ENCODE results near the gene COBL. TPM values are rescaled to one million over a fixed set of nuclear protein-coding genes. Genes with fewer than 3 reads are reported as not detected.
A peak's percentile ranks its signal among the peaks of the same experiment; 100 is the strongest.

COBL gene
- total RNA-seq, 2 donors from 2014 or later: 27.5 to 28.3 TPM

DNA sequence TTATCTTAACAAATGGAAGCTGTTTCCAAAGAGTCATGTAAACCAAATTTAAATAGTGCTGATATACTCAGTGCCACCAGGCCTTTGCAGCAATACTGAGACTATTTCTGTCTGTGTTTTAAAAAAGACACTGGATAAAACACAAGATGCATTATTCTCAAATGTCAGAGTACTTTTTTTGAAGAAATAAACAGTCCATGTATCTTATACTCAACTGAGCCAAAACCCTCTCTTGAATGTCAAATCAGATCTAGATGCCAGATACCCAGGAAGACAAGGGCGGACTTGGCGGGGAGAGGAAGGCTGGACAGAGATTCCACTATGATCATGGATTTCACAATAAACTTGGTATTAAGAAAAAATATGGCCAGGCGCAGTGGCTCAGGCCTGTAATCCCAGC lies 127.6 kb downstream of the COBL start:
- no peak overlapping the region for H3K27ac ChIP-seq (ENCODE audit: low read depth, low read length)
- no peaks in the 10 kb centered on the region for H3K27me3 ChIP-seq (ENCODE audit: control insufficient read depth, insufficient read depth, low read length, poor library complexity, severe bottlenecking)
- Mint-ChIP-seq H3K4me1 (peaks cover 4% of the 10 kb centered on the region), H3K9me3 (no peaks in the 10 kb centered on the region), H3K27ac (no peak overlapping the region), H3K36me3 (ENCODE audit: low read depth) (peaks cover 9% of the 10 kb centered on the region), H3K27me3 (ENCODE audit: insufficient read depth) (no peaks in the 10 kb centered on the region), H3K4me3 (no peak overlapping the region)
- no peak overlapping the region for H3K4me3 ChIP-seq (ENCODE audit: low read length)
- no peaks in the 10 kb centered on the region for H3K4me1 ChIP-seq (ENCODE audit: control insufficient read depth, insufficient read depth, low read length)
- TF ChIP-seq, protein P1, sequence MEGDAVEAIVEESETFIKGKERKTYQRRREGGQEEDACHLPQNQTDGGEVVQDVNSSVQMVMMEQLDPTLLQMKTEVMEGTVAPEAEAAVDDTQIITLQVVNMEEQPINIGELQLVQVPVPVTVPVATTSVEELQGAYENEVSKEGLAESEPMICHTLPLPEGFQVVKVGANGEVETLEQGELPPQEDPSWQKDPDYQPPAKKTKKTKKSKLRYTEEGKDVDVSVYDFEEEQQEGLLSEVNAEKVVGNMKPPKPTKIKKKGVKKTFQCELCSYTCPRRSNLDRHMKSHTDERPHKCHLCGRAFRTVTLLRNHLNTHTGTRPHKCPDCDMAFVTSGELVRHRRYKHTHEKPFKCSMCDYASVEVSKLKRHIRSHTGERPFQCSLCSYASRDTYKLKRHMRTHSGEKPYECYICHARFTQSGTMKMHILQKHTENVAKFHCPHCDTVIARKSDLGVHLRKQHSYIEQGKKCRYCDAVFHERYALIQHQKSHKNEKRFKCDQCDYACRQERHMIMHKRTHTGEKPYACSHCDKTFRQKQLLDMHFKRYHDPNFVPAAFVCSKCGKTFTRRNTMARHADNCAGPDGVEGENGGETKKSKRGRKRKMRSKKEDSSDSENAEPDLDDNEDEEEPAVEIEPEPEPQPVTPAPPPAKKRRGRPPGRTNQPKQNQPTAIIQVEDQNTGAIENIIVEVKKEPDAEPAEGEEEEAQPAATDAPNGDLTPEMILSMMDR (conservative IDR thresholded peaks at IDR 0.05): no peak
- H3K9ac ChIP-seq (ENCODE audit: extremely low read depth, low read length, poor library complexity, severe bottlenecking): no peak overlapping the region
- 88 to 96% methylated on average over 1 to 3 of the region's 3 CpGs for WGBS, 2 experiments (ENCODE audit: insufficient coverage in 1 of 2, insufficient read length in 1 of 2)
- no peaks in the 10 kb centered on the region for H3K9me3 ChIP-seq (ENCODE audit: control insufficient read depth, low read length)
- DNase-seq: no peak
- peaks cover 5% of the 10 kb centered on the region for H3K36me3 ChIP-seq (ENCODE audit: control insufficient read depth, insufficient read depth, low read length)

DNA sequence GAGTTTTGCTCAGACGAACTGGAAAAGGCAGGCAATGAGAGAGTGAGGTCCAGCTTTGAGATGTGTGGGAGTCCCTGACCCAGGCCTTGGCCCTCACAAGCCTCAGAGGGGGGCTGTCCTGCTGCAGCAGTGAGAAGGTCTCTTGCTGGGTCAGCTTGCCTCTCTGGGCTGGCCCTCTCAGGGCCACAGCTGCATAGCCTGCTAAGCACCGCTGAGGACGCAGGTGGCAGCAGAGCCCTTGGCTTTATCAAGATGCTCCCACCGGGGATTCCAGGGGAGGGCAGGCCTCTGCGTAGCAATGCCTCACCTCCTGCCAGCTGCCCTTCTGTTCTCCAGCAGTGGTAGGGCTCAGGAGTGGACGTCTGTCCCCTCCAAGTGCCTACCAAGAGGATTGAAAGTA lies 128.7 kb downstream of the COBL start:
- Mint-ChIP-seq H3K9me3 (no peaks in the 10 kb centered on the region), H3K4me1 (peaks cover 4% of the 10 kb centered on the region), H3K27ac (no peak overlapping the region), H3K4me3 (no peak overlapping the region), H3K27me3 (ENCODE audit: insufficient read depth) (no peaks in the 10 kb centered on the region), H3K36me3 (ENCODE audit: low read depth) (peaks cover 10% of the 10 kb centered on the region)
- TF ChIP-seq, protein P1 (conservative IDR thresholded peaks at IDR 0.05): peak; percentile 83
- no peak overlapping the region for H3K9ac ChIP-seq (ENCODE audit: extremely low read depth, low read length, poor library complexity, severe bottlenecking)
- H3K27me3 ChIP-seq (ENCODE audit: control insufficient read depth, insufficient read depth, low read length, poor library complexity, severe bottlenecking): no peaks in the 10 kb centered on the region
- H3K4me3 ChIP-seq (ENCODE audit: low read length): no peak overlapping the region
- peaks cover under 1% of the 10 kb centered on the region for H3K36me3 ChIP-seq (ENCODE audit: control insufficient read depth, insufficient read depth, low read length)
- peak; percentile 94 for DNase-seq
- 28 to 29% methylated on average over 3 to 6 of the region's 6 CpGs for WGBS, 2 experiments (ENCODE audit: insufficient coverage in 1 of 2, insufficient read length in 1 of 2)
- H3K27ac ChIP-seq (ENCODE audit: low read depth, low read length): no peak overlapping the region
- no peaks in the 10 kb centered on the region for H3K4me1 ChIP-seq (ENCODE audit: control insufficient read depth, insufficient read depth, low read length)
- no peaks in the 10 kb centered on the region for H3K9me3 ChIP-seq (ENCODE audit: control insufficient read depth, low read length)

DNA sequence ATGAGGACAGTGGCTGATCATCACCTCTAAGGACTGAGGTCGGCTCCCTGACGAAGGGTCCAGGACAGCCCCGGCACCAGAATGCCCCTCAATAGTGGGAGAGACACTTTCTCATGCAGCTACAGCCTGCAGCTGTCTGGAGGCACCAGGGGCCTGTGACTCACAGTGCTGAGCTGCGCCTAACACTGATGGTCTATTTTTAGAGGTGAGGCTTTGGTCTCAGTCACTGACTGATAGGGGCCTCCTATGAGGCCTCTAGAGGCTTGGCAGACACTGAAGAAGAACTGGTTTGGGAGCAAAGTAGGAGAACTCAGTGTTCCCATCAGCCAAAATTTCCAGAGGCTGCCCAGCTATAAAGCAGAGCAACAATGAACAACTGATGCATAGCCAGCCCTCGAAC lies 130.1 kb downstream of the COBL start:
- 88 to 100% methylated on average over 1 to 5 of the region's 5 CpGs for WGBS, 2 experiments (ENCODE audit: insufficient coverage in 1 of 2, insufficient read length in 1 of 2)

More for the DNA sequence above, 130.1 kb downstream of the COBL start:
- Histone ChIP-seq H3K4me3 (ENCODE audit: low read length) (no peak overlapping the region), H3K9me3 (ENCODE audit: control insufficient read depth, low read length) (no peaks in the 10 kb centered on the region), H3K27me3 (ENCODE audit: control insufficient read depth, insufficient read depth, low read length, poor library complexity, severe bottlenecking) (no peaks in the 10 kb centered on the region), H3K4me1 (ENCODE audit: control insufficient read depth, insufficient read depth, low read length) (no peaks in the 10 kb centered on the region), H3K36me3 (ENCODE audit: control insufficient read depth, insufficient read depth, low read length) (no peaks in the 10 kb centered on the region), H3K27ac (ENCODE audit: low read depth, low read length) (no peak overlapping the region), H3K9ac (ENCODE audit: extremely low read depth, low read length, poor library complexity, severe bottlenecking) (no peak overlapping the region)
- H3K27ac Mint-ChIP-seq: no peak overlapping the region
- TF ChIP-seq, protein P1 (conservative IDR thresholded peaks at IDR 0.05): no peak
- no peaks in the 10 kb centered on the region for H3K27me3 Mint-ChIP-seq (ENCODE audit: insufficient read depth)
- H3K4me1 Mint-ChIP-seq: peaks cover 4% of the 10 kb centered on the region
- H3K4me3 Mint-ChIP-seq: no peak overlapping the region
- H3K36me3 Mint-ChIP-seq (ENCODE audit: low read depth): peaks cover 14% of the 10 kb centered on the region
- no peaks in the 10 kb centered on the region for H3K9me3 Mint-ChIP-seq
- no peak for DNase-seq
